GM23248 (cell line): ENCODE measurements around the gene TLK1. TPM values are rescaled to one million over a fixed set of nuclear protein-coding genes. Genes with fewer than 3 reads are reported as not detected.

Source experiments
- DNase-seq: peaks from one replicate; pipeline ENCODE4 v3.0.0-alpha.2; 2015
- H2AFZ ChIP-seq: fragments of 200-600 bp; sonication (generic); 2 replicates; pipeline ENCODE4 v1.6.1; 2016; ENCODE audit warnings: antibody characterized with exemption
- H3F3A ChIP-seq: fragments of 200-600 bp; sonication (generic); 2 replicates; pipeline ENCODE4 v1.6.1; 2016; ENCODE audit warnings: mild to moderate bottlenecking, antibody characterized with exemption, mixed run types; ENCODE audit not compliant: insufficient read depth
- H3K27ac ChIP-seq: fragments of 200-600 bp; sonication (generic); 2 replicates; pipeline ENCODE4 v1.5.1; 2016; ENCODE audit warnings: mild to moderate bottlenecking
- H3K27me3 ChIP-seq: fragments of 200-600 bp; sonication (generic); replicated peaks from 2 replicates; pipeline ENCODE4 v1.6.1; 2016; ENCODE audit warnings: mild to moderate bottlenecking; ENCODE audit not compliant: insufficient read depth
- H3K36me3 ChIP-seq: fragments of 200-600 bp; sonication (generic); 2 replicates; pipeline ENCODE4 v1.6.1; 2016; ENCODE audit warnings: low read depth, mild to moderate bottlenecking
- H3K4me1 ChIP-seq: fragments of 200-600 bp; sonication (generic); 2 replicates; pipeline ENCODE4 v1.6.1; 2016; ENCODE audit warnings: mild to moderate bottlenecking; ENCODE audit not compliant: insufficient read depth
- H3K4me2 ChIP-seq: fragments of 200-600 bp; sonication (generic); one replicate; pipeline ENCODE4 v1.6.1; 2016; ENCODE audit warnings: mild to moderate bottlenecking; ENCODE audit not compliant: unreplicated experiment
- H3K4me3 ChIP-seq: fragments of 200-600 bp; sonication (generic); 2 replicates; pipeline ENCODE4 v1.5.1; 2016; ENCODE audit warnings: mild to moderate bottlenecking
- H3K79me2 ChIP-seq: fragments of 200-600 bp; sonication (generic); 2 replicates; pipeline ENCODE4 v1.6.1; 2016; ENCODE audit warnings: mild to moderate bottlenecking; ENCODE audit not compliant: insufficient read depth
- H3K9ac ChIP-seq: fragments of 200-600 bp; sonication (generic); 2 replicates; pipeline ENCODE4 v1.6.1; 2016; ENCODE audit warnings: mild to moderate bottlenecking
- H3K9me2 ChIP-seq: fragments of 200-600 bp; sonication (generic); 2 replicates; pipeline ENCODE4 v1.6.1; 2016; ENCODE audit warnings: mixed run types, mild to moderate bottlenecking, moderate library complexity; ENCODE audit not compliant: insufficient read depth
- H3K9me3 ChIP-seq: fragments of 200-600 bp; sonication (generic); one replicate; pipeline ENCODE4 v1.6.1; 2017; ENCODE audit warnings: low read depth
- H4K20me1 ChIP-seq: fragments of 200-600 bp; sonication (generic); 2 replicates; pipeline ENCODE4 v1.6.0; 2016; ENCODE audit not compliant: insufficient read depth
- EZH2 ChIP-seq: fragments of 200-600 bp; sonication (generic); IDR thresholded peaks from 2 replicates; pipeline ENCODE4 v1.6.1; 2018; ENCODE audit warnings: antibody characterized with exemption, mild to moderate bottlenecking; ENCODE audit not compliant: insufficient read depth, poor library complexity, severe bottlenecking
- EZH2phosphoT487 ChIP-seq: fragments of 200-600 bp; sonication (generic); IDR thresholded peaks from 2 replicates; pipeline ENCODE4 v1.6.1; 2018; ENCODE audit warnings: antibody characterized with exemption, moderate library complexity, mild to moderate bottlenecking, low read depth; ENCODE audit not compliant: insufficient read depth
- WGBS, 2 experiments: methylation state at CpG; one replicate each; pipeline ENCODE4 v1.1.6; 2015 to 2017; ENCODE audit warnings: low lambda C conversion rate in 2 of 2, low coverage in 1 of 2; ENCODE audit errors: missing lambda C conversion rate in 2 of 2; 5-methylcytosine and 5-hydroxymethylcytosine counted together
- in situ Hi-C: fragments of 300-500 bp; cut with MboI; formaldehyde crosslinking; loops from 2 replicates; pipeline ENCODE4 v1.15.0; 2020
- polyA plus RNA-seq: library from polyadenylated mRNA; unstranded; fragments of >200 nt; fragmentation: Nextera tagmentation; extraction: Ambion mirVana; gene quantifications from 2 replicates; pipeline ENCODE4 v1.2.1, GENCODE V29; 2016
- total RNA-seq: library from RNA; depleted of rRNA; stranded (reverse); fragments of >200 nt; shearing (Covaris generic); gene quantifications from 2 replicates; pipeline ENCODE4 v1.2.3, GENCODE V29; 2014

Gene TLK1
- total and polyA plus RNA-seq, 2 experiments from 2014 or later, result 9.6 to 25.6 TPM

- TF ChIP-seq EZH2, result no peak
- no peak for TF ChIP-seq EZH2phosphoT487
- Histone ChIP-seq H4K20me1 (no peaks in the 10 kb centered on the region), H3K9me2 (no peaks in the 10 kb centered on the region), H3K4me1 (no peaks in the 10 kb centered on the region), H2AFZ (no peak overlapping the region), H3K4me2 (no peak overlapping the region), H3K9me3 (no peaks in the 10 kb centered on the region), H3K27ac (no peak overlapping the region), H3K9ac (no peak overlapping the region), H3F3A (no peaks in the 10 kb centered on the region), H3K4me3 (no peak overlapping the region), H3K79me2 (0 out of 2 replicates have a peak, but pooled peaks cover 9% of the 10 kb centered on the region), H3K27me3 (no peaks in the 10 kb centered on the region), H3K36me3 (peaks cover 30% of the 10 kb centered on the region)
- in situ Hi-C loops, result no loop called here
- no peak for DNase-seq
- WGBS, 2 experiments, result 98 to 100% methylated on average over 2 of the region's 2 CpGs
Measured at GRCh38 chr2:171036532-171036931, 124.2 kb downstream of the TLK1 start.

GRCh38 chr2:171034315-171034714 is 126.4 kb downstream of the TLK1 start:
- H3K9me3 ChIP-seq, result no peaks in the 10 kb centered on the region
- 46 to 48% methylated on average over 2 of the region's 2 CpGs for WGBS, 2 experiments
- H3K27ac ChIP-seq, result no peak overlapping the region
- H3K4me2 ChIP-seq, result no peak overlapping the region
- H3K9ac ChIP-seq, result no peak overlapping the region
- 0 out of 2 replicates have a peak, but pooled peaks cover 9% of the 10 kb centered on the region for H3K79me2 ChIP-seq
- peaks cover 35% of the 10 kb centered on the region for H3K36me3 ChIP-seq
- H3K27me3 ChIP-seq, result no peaks in the 10 kb centered on the region
- no peaks in the 10 kb centered on the region for H3K9me2 ChIP-seq
- H3K4me1 ChIP-seq, result no peaks in the 10 kb centered on the region
- H3F3A ChIP-seq, result no peaks in the 10 kb centered on the region
- H2AFZ ChIP-seq, result no peak overlapping the region
- H4K20me1 ChIP-seq, result no peaks in the 10 kb centered on the region
- TF ChIP-seq EZH2 (no peak), EZH2phosphoT487 (no peak)
- in situ Hi-C loops, result no loop called here
- no peak for DNase-seq
- H3K4me3 ChIP-seq, result no peak overlapping the region

- Histone ChIP-seq H3K27ac (no peak overlapping the region), H3K36me3 (0 out of 2 replicates have a peak, but pooled peaks cover 19% of the 10 kb centered on the region), H3K9ac (no peak overlapping the region), H3F3A (peaks cover 20% of the 10 kb centered on the region), H3K27me3 (no peaks in the 10 kb centered on the region), H3K4me2 (no peak overlapping the region), H3K4me3 (no peak overlapping the region), H3K4me1 (peaks cover 10% of the 10 kb centered on the region), H4K20me1 (no peaks in the 10 kb centered on the region), H3K79me2 (0 out of 2 replicates have a peak, but pooled peaks cover 1% of the 10 kb centered on the region), H3K9me2 (no peaks in the 10 kb centered on the region), H3K9me3 (no peaks in the 10 kb centered on the region), H2AFZ (no peak overlapping the region)
- no peak for TF ChIP-seq EZH2phosphoT487
- TF ChIP-seq EZH2, result no peak
- no peak for DNase-seq
- in situ Hi-C loops, result no loop called here
- WGBS, 2 experiments, result 95 to 96% methylated on average over 3 of the region's 3 CpGs
Measured at GRCh38 chr2:171025214-171025613, 135.5 kb downstream of the TLK1 start.

GRCh38 chr2:171018522-171018921 is 142.2 kb downstream of the TLK1 start:
- H3K9me2 ChIP-seq, result no peaks in the 10 kb centered on the region
- no peaks in the 10 kb centered on the region for H3K27me3 ChIP-seq
- TF ChIP-seq EZH2phosphoT487, result no peak
- TF ChIP-seq EZH2, result no peak
- peaks cover 20% of the 10 kb centered on the region for H3F3A ChIP-seq
- H3K27ac ChIP-seq, result no peak overlapping the region
- H3K9me3 ChIP-seq, result no peaks in the 10 kb centered on the region
- peaks cover 10% of the 10 kb centered on the region for H3K4me1 ChIP-seq
- H3K79me2 ChIP-seq, result peaks cover 18% of the 10 kb centered on the region; the same call in 1 of the 2 replicates
- DNase-seq, result no peak
- H3K4me3 ChIP-seq, result no peak overlapping the region
- H3K9ac ChIP-seq, result no peak overlapping the region
- peaks cover 14% of the 10 kb centered on the region for H3K36me3 ChIP-seq
- H2AFZ ChIP-seq, result no peak overlapping the region
- in situ Hi-C loops, result no loop called here
- H4K20me1 ChIP-seq, result no peaks in the 10 kb centered on the region
- WGBS, 2 experiments, result 94 to 100% methylated on average over 1 of the region's 1 CpG
- no peak overlapping the region for H3K4me2 ChIP-seq
